LNCAP (cell line): ENCODE results near the gene SLC22A14.

Experiments used
- CTCF ChIP-seq: fragments of 450-650 bp; IDR thresholded peaks from 2 replicates; pipeline ENCODE4 v1.5.1; 2017; ENCODE audit warnings: mild to moderate bottlenecking

The SLC22A14 gene

DNA sequence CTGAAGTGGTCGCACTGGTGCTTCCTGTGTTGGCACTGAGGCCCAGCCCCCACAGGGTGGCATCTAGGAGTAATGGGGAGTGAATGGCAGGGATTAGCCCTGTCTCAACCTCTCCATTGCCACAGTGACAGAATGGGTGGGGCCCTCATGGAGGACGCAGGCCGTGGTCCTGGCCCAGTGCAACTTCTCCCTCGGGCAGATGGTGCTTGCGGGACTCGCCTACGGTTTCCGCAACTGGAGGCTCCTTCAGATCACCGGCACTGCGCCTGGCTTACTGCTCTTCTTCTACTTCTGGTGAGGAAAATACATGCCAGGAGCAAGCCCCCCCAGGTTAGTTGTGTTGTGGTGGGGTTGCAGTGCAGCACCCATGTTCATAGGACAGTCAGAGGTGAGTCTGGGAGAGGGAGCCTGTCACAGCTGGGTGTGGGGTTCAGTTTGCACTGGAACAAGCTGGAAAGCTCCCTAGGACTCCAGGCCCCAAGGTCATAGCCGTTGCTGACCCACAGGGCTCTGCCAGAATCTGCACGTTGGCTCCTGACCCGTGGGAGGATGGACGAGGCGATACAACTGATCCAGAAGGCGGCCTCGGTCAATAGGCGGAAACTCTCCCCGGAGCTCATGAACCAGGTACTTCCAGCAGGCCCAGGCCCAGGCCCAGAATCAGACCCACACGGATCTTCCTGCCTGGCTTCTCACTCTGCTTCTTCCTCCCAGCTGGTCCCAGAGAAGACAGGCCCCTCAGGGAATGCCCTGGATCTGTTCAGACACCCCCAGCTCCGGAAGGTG lies 7.0 kb upstream of the SLC22A14 start:
- TF ChIP-seq CTCF = no peak

- TF ChIP-seq CTCF = no peak
Measured at GRCh38 chr3:38275658-38276057, 6.4 kb upstream of the SLC22A14 start.

- no peak for TF ChIP-seq CTCF
Measured at GRCh38 chr3:38276081-38276916, 5.8 kb upstream of the SLC22A14 start.

DNA sequence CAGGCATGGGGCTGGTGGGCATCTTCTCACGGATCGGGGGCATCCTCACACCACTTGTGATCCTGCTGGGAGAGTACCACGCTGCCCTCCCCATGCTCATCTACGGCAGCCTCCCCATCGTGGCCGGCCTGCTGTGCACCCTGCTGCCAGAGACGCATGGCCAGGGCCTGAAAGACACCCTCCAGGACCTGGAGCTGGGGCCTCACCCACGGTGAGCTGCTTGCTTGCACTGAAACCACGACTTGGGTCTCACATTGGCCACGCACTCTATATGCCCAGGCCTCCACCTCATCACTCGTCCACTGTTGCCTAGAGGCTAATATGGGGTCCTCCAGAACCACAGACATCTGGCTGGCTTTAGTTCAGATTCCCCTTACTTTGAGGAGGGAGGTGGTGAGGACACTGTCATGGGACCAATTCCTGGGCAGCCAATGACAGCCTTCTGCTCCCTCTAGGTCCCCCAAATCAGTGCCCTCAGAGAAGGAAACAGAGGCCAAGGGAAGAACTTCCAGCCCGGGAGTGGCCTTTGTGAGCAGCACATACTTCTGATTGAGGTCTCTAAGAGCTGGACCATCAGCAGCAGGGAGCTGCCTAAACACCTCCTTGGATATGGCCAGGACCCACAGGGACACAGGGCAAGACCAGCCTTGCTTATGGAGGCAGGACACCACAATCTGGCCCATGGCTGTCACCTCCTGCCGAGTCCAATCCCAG lies 5.0 kb upstream of the SLC22A14 start:
- no peak for TF ChIP-seq CTCF

- TF ChIP-seq CTCF = no peak
Measured at GRCh38 chr3:38278841-38279240, 3.3 kb upstream of the SLC22A14 start.

DNA sequence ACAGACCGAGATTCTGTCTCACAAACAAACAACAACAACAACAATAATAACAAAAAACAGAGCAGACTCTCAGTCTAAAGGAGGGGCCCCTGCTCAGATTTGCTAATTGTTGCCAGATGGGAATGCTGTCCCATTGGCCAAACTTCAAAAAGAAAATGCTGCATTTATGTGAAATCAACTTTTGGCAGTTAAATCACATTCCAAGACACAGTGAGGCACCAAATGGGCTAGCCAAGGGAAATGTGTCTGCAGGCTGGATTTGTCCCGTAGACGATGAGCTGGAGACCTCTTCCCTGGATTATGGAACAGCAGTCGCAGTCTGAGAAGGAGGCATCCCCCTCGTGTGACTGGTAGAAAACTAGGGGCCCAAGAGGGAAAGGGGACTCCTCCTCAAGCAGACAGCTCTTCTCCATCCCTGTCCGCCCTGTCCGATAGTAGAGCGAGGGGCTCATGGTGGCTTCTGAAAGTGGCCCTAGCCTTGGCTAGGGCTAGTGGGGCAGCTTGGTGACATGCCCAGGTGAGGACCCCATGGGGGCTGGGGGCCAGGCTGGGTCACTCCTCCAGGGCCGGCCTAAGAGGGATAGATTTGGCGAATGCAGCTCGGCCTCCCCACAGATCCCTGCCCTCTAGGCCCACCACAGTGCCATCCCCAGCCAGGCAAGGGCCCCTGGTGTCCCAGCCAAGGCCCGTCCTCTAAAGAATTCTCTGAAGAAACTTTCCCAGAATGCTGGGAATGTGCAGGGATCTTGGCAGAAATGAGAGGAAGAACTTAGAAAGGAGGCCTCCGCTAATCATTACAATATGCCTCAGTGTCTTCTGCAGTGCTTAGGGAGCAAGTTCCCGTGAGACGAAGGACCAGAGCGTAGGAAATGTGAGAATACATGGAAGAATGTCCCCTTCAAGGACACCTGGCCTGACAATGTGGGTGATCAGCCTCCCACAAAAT lies 2.0 kb downstream of the SLC22A14 start:
- no peak for TF ChIP-seq CTCF
